Uterus (tissue), 4 donors: Measurements from ENCODE around the gene LAMB3. TPM values are rescaled to one million over a fixed set of nuclear protein-coding genes. Genes with fewer than 3 reads are reported as not detected.

Experiments used
- DNase-seq, 2 donors: peaks; one replicate each; pipeline ENCODE4 v3.0.0-alpha.2; 2019 to 2020
- H3K27ac ChIP-seq, 2 donors: fragments of 200-600 bp; sonication (generic); 1 replicate in 1 of 2; 2 replicates in 1 of 2; pipeline ENCODE4 v1.5.1; 2016 to 2018
- H3K27me3 ChIP-seq, 2 donors: fragments of 200-600 bp; sonication (generic); one replicate each; pipeline ENCODE4 v1.5.1; 2018 to 2019; ENCODE audit warnings: control low read depth in 1 of 2
- H3K36me3 ChIP-seq, 2 donors: fragments of 200-600 bp; sonication (generic); one replicate each; pipeline ENCODE4 v1.5.1; 2019; ENCODE audit warnings: control low read depth in 1 of 2
- H3K4me1 ChIP-seq, 2 donors: fragments of 200-600 bp; sonication (generic); one replicate each; pipeline ENCODE4 v1.5.1; 2018 to 2019; ENCODE audit warnings: control low read depth in 1 of 2
- H3K4me3 ChIP-seq, 2 donors: fragments of 200-600 bp; sonication (generic); 1 replicate in 1 of 2; 2 replicates in 1 of 2; pipeline ENCODE4 v1.5.1; 2018 to 2019; ENCODE audit warnings: mild to moderate bottlenecking in 1 of 2
- H3K9me3 ChIP-seq, 2 donors: fragments of 200-600 bp; sonication (generic); one replicate each; pipeline ENCODE4 v1.5.1; 2019; ENCODE audit warnings: control low read depth in 1 of 2
- CTCF ChIP-seq, 4 experiments: fragments of 200-600 bp in 2 of 4; fragments of 450-650 bp in 2 of 4; sonication (generic) in 2 of 4; IDR thresholded peaks; one replicate each; pipeline ENCODE4 v1.5.1; 2016 to 2019; ENCODE audit warnings: antibody characterized with exemption in 4 of 4, mild to moderate bottlenecking in 2 of 4, moderate library complexity in 1 of 4
- POLR2A ChIP-seq, 2 donors: fragments of 450-650 bp; IDR thresholded peaks; one replicate each; pipeline ENCODE4 v1.6.1; 2016; ENCODE audit warnings: antibody characterized with exemption in 2 of 2, mild to moderate bottlenecking in 1 of 2, moderate library complexity in 1 of 2
- intact Hi-C: fragments of 100-400 bp; cut with DNase I; formaldehyde crosslinking; loops from one replicate; pipeline ENCODE4 v1.15.1; 2023; ENCODE audit warnings: low total_unique reads
- total RNA-seq, 4 donors: library from RNA; depleted of rRNA in 3 of 4; stranded (reverse); fragments of >200 nt in 3 of 4; gene quantifications; one replicate each; pipeline versions ENCODE4 v1.1.0 to v1.2.4, GENCODE V29; 2014 to 2023
- donor health status: DM: yes; HTN: yes; CAD: no.

Gene LAMB3
- total RNA-seq, 4 donors from 2014 or later: under 0.01 to 17.4 (median 0.37) TPM; not detected in 1

- H3K36me3 ChIP-seq: no peaks in the 10 kb centered on the region
- intact Hi-C loops: no loop called here
- H3K4me3 ChIP-seq: no peak overlapping the region
- no peak for TF ChIP-seq CTCF (IDR thresholded peaks at IDR 0.05)
- no peak for TF ChIP-seq POLR2A (IDR thresholded peaks at IDR 0.05)
- DNase-seq: no peak
- no peak overlapping the region for H3K27ac ChIP-seq
- H3K4me1 ChIP-seq: peaks cover 0 to 5% of the 10 kb centered on the region in 2 donors
- H3K9me3 ChIP-seq: no peaks in the 10 kb centered on the region
- no peaks in the 10 kb centered on the region for H3K27me3 ChIP-seq
Measured at GRCh38 chr1:209630383-209631225, 21.6 kb downstream of the LAMB3 start.

- no peak for TF ChIP-seq CTCF (IDR thresholded peaks at IDR 0.05)
- no peak for TF ChIP-seq POLR2A (IDR thresholded peaks at IDR 0.05)
- DNase-seq: no peak
- Histone ChIP-seq H3K36me3 (no peaks in the 10 kb centered on the region), H3K4me1 (peaks cover 0 to 5% of the 10 kb centered on the region in 2 donors), H3K27ac (no peak overlapping the region), H3K4me3 (no peak overlapping the region), H3K9me3 (no peaks in the 10 kb centered on the region), H3K27me3 (no peaks in the 10 kb centered on the region)
- intact Hi-C loops: no loop called here
Measured at GRCh38 chr1:209629621-209630382, 22.4 kb downstream of the LAMB3 start.

- Histone ChIP-seq H3K4me1 (peaks cover 0 to 5% of the 10 kb centered on the region in 2 donors), H3K4me3 (no peak overlapping the region), H3K27me3 (no peaks in the 10 kb centered on the region), H3K27ac (no peak overlapping the region), H3K9me3 (no peaks in the 10 kb centered on the region), H3K36me3 (no peaks in the 10 kb centered on the region)
- no peak for TF ChIP-seq POLR2A (IDR thresholded peaks at IDR 0.05)
- TF ChIP-seq CTCF (IDR thresholded peaks at IDR 0.05): no peak
- DNase-seq: no peak
- intact Hi-C loops: no loop called here
Measured at GRCh38 chr1:209628618-209629299, 23.5 kb downstream of the LAMB3 start.

- no peak overlapping the region for H3K4me3 ChIP-seq
- TF ChIP-seq CTCF (IDR thresholded peaks at IDR 0.05) (peak; percentile 77 to 84 (median 80)), POLR2A (IDR thresholded peaks at IDR 0.05) (no peak)
- no peaks in the 10 kb centered on the region for H3K9me3 ChIP-seq
- no peaks in the 10 kb centered on the region for H3K27me3 ChIP-seq
- no peaks in the 10 kb centered on the region for H3K36me3 ChIP-seq
- H3K4me1 ChIP-seq: peaks cover 0 to 5% of the 10 kb centered on the region in 2 donors
- intact Hi-C loops: no loop called here
- H3K27ac ChIP-seq: no peak overlapping the region
- peak; percentile 56 to 66 for DNase-seq
Measured at GRCh38 chr1:209627732-209628196, 24.5 kb downstream of the LAMB3 start.
